Measurements from ENCODE around the gene ARHGAP21.

Gene ARHGAP21

DNA sequence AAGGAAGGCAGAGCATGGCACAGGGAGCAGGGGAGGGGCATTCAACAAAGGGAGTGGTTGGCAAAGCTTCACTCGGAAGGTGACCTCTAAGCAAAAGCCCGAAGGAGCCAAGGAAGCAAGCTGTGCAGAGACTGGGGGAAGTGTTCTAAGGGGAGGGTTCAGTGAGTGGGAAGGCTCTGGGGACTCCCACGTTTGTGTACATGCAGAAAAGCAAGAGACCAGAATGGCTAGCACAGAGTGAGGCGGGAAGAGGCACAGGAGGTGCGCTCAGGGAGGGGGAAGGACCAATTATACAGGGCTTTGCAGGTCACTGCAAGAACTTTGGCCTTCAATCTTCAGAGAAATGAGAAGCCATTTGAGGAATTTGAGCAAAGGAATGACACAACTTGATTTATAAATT, 7.4 kb downstream of the ARHGAP21 start:
- no peak overlapping the region for H3K4me3 ChIP-seq (ENCODE audit: low read depth, low read length)
- no peak for DNase-seq (ENCODE audit: low read depth)
- TF ChIP-seq, protein P1, sequence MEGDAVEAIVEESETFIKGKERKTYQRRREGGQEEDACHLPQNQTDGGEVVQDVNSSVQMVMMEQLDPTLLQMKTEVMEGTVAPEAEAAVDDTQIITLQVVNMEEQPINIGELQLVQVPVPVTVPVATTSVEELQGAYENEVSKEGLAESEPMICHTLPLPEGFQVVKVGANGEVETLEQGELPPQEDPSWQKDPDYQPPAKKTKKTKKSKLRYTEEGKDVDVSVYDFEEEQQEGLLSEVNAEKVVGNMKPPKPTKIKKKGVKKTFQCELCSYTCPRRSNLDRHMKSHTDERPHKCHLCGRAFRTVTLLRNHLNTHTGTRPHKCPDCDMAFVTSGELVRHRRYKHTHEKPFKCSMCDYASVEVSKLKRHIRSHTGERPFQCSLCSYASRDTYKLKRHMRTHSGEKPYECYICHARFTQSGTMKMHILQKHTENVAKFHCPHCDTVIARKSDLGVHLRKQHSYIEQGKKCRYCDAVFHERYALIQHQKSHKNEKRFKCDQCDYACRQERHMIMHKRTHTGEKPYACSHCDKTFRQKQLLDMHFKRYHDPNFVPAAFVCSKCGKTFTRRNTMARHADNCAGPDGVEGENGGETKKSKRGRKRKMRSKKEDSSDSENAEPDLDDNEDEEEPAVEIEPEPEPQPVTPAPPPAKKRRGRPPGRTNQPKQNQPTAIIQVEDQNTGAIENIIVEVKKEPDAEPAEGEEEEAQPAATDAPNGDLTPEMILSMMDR (IDR thresholded peaks at IDR 0.05; ENCODE audit: low read depth, low read length, missing control alignments) = no peak

DNA sequence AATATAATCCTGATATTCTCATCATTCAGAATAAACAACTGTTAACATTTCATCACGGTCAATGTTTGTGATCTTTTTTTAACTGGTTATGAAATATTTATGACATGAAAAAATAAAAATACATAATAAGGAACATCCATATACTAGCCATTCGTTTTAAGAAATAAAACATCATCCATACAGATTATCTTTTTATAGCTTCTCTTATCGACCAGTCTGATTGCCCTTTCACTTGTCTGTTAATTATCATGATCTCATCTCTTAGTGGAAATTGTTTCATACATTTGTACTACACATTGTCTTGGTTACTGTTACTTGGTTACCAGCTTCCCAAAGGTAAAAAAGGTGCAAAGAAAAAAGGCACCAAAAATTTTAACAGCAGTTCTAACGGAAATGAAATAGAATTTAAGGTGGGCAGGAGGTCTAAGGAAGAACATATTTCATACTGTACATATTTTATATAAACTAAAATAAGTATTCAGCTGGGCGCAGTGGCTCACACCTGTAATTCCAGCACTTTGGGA, 8.4 kb downstream of the ARHGAP21 start:
- DNase-seq (ENCODE audit: low read depth) = no peak
- H3K4me3 ChIP-seq (ENCODE audit: low read depth, low read length) = no peak overlapping the region
- TF ChIP-seq, protein P1 (IDR thresholded peaks at IDR 0.05; ENCODE audit: low read depth, low read length, missing control alignments) = no peak

DNA sequence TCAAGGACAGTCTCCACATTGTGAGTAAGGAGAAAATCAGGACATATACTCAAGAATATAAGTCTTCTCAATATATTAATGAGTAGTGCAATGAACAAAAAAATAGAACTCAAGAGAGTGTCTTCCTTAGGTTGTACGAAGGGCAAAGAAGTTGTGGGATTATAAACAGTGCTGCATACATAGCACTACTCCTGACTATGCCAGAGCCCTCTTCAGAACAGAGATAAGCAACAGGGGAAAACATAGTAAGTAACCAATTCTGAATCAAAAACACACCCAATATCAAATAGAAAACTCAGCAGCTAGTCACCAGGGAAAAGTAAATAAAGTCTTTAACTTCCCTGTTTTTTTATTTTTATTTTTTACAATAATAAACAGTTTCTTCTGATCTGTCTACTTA, 10.6 kb downstream of the ARHGAP21 start:
- DNase-seq (ENCODE audit: low read depth) = no peak
- TF ChIP-seq, protein P1 (IDR thresholded peaks at IDR 0.05; ENCODE audit: low read depth, low read length, missing control alignments) = no peak
- H3K4me3 ChIP-seq (ENCODE audit: low read depth, low read length) = no peak overlapping the region

DNA sequence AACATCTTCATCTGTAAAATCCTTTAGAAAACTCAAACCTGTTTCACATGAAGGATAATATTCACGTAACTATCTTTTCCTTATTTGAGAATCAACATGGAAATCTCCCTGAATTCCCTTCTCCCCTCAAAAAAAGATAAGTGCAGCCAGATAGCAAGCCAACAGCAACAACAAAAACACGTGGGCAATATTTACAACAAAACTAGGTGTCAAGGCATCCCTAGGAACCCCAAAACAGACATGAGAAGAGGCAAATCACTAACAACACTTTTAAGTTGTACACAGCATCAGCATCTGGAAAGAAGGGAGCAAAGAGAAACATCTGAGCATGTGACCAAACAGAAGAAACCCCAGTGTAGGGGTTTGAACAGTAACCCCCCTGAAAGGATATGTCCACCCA, 12.2 kb downstream of the ARHGAP21 start:
- TF ChIP-seq, protein P1 (IDR thresholded peaks at IDR 0.05; ENCODE audit: low read depth, low read length, missing control alignments) = no peak
- DNase-seq (ENCODE audit: low read depth) = no peak
- no peak overlapping the region for H3K4me3 ChIP-seq (ENCODE audit: low read depth, low read length)

DNA sequence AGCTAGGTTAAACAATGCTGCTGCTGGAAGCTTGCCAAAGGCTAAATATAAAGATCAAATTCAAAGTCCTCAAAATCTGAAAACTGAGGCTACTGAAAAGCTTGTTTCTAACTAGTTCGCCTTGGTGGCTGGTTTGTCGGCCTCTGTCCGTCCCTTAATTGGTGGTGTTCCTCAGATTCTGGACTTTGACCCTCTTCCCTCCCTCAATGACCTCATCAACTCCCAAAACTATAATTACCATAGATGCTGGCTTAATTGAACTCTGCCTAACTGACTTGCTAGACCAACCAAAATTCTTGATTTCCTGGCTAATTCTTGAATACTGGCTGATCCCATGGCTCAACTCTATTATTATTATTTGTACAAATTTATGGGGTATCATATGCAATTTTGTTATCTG, 15.6 kb downstream of the ARHGAP21 start:
- TF ChIP-seq, protein P1 (IDR thresholded peaks at IDR 0.05; ENCODE audit: low read depth, low read length, missing control alignments) = no peak
- H3K4me3 ChIP-seq (ENCODE audit: low read depth, low read length) = no peak overlapping the region
- no peak for DNase-seq (ENCODE audit: low read depth)

DNA sequence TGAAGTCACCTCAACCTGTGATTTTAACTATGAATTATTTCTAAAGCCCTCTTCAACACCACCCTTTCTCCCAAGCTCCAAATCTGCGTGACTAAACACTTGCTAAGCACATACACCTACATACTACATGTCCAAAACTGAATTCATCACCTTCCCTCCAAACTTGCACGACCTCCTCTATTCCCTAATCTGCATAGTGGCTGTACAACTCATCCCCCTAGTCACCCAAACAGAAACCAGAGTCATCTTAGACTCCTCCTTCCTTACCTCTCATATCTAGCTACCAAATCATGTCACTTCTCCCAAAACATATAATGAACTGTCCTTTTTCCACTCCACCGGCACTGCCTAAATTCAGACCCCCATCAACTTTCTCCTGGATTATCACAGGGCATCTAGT, 16.2 kb downstream of the ARHGAP21 start:
- TF ChIP-seq, protein P1 (IDR thresholded peaks at IDR 0.05; ENCODE audit: low read depth, low read length, missing control alignments) = no peak
- H3K4me3 ChIP-seq (ENCODE audit: low read depth, low read length) = no peak overlapping the region
- no peak for DNase-seq (ENCODE audit: low read depth)

DNA sequence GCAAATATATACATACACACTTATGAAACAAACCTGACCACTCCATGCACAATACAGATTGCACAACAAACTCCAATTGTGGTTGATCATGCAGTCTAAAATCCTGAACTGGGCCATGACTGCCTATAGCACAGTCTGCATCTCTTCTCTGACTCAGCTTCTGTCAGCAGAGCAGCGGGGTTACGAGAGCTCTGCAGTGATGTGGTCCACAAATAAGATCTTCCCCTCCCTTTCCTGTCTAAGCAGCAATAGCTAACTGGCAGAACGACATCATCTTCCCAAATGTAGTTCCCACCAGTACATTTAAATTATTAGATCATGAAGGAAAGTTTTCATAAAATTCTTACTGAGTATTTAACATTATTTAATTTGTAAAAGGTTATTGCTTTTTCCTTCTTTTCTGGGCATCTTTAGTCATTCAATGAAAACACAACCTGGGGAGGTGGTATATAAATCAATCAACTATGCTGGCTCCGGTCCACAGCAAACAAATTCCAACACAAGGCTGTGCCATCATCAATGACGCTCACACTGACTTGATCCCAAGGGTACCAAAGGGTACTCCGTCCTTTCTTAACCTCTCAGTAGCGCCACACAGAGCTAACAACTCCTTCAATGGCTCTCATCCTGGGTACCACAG, 17.1 kb downstream of the ARHGAP21 start:
- no peak overlapping the region for H3K4me3 ChIP-seq (ENCODE audit: low read depth, low read length)
- TF ChIP-seq, protein P1 (IDR thresholded peaks at IDR 0.05; ENCODE audit: low read depth, low read length, missing control alignments) = no peak
- no peak for DNase-seq (ENCODE audit: low read depth)
